A673 (cell line): Measurements from ENCODE around the gene CNTN5. TPM values are rescaled to one million over a fixed set of nuclear protein-coding genes. Genes with fewer than 3 reads are reported as not detected.

Experiments
- BruUV-seq: library from RNA; stranded (reverse); fragments of 400-500 nt; replicated peaks from 2 replicates; lab custom pipeline; 2021; lab: Mats Ljungman, UMichigan
- CTCF ChIA-PET: fragments of 300-600 bp; sonication (Branson Sonifier 250); formaldehyde crosslinking; loops from one replicate; lab custom pipeline; 2022; ENCODE audit warnings: antibody characterized with exemption; lab: Charles Lee
- POLR2A ChIA-PET: fragments of 300-600 bp; sonication (Branson Sonifier 250); formaldehyde crosslinking; loops from one replicate; lab custom pipeline; 2022; ENCODE audit warnings: antibody characterized with exemption; ENCODE audit not compliant: low non-redundant PET; lab: Charles Lee
- DNase-seq: peaks from one replicate; pipeline ENCODE4 v3.0.0-alpha.2; 2015; ENCODE audit warnings: low spot score
- H3K27ac ChIP-seq: fragments of 200-600 bp; sonication (generic); 2 replicates; pipeline ENCODE4 v1.5.1; 2016; ENCODE audit warnings: mixed run types, low read depth, mild to moderate bottlenecking, mixed read lengths, antibody characterized with exemption, low read length; ENCODE audit not compliant: poor library complexity, severe bottlenecking
- H3K27me3 ChIP-seq: fragments of 200-600 bp; sonication (generic); replicated peaks from 2 replicates; pipeline ENCODE4 v1.6.1; 2017; ENCODE audit warnings: mixed run types, low read depth, mild to moderate bottlenecking, mixed read lengths, antibody characterized with exemption, low read length; ENCODE audit not compliant: insufficient read depth, poor library complexity
- H3K36me3 ChIP-seq: fragments of 200-600 bp; sonication (generic); 2 replicates; pipeline ENCODE4 v1.6.1; 2016; ENCODE audit warnings: mixed run types, mild to moderate bottlenecking, mixed read lengths, antibody characterized with exemption, low read length; ENCODE audit not compliant: insufficient read depth, poor library complexity, severe bottlenecking
- H3K4me1 ChIP-seq: fragments of 200-600 bp; sonication (generic); 2 replicates; pipeline ENCODE4 v1.6.1; 2017; ENCODE audit warnings: mixed run types, mild to moderate bottlenecking, mixed read lengths, antibody characterized with exemption, low read length; ENCODE audit not compliant: insufficient read depth, poor library complexity, severe bottlenecking
- H3K4me3 ChIP-seq: fragments of 200-600 bp; sonication (generic); 2 replicates; pipeline ENCODE4 v1.5.1; 2016; ENCODE audit warnings: low read depth, mixed run types, mild to moderate bottlenecking, mixed read lengths, low read length; ENCODE audit not compliant: poor library complexity, severe bottlenecking
- H3K9me3 ChIP-seq: fragments of 200-600 bp; sonication (generic); 2 replicates; pipeline ENCODE4 v1.6.1; 2016; ENCODE audit warnings: mixed run types, low read depth, mild to moderate bottlenecking, mixed read lengths, antibody characterized with exemption, low read length; ENCODE audit not compliant: poor library complexity, severe bottlenecking
- CTCF ChIP-seq: fragments of 300-800, 200-600 bp; sonication (generic); conservative IDR thresholded peaks from 2 replicates; pipeline ENCODE4 v1.5.1; 2017; ENCODE audit warnings: low read depth, mild to moderate bottlenecking, antibody characterized with exemption, low read length, moderate library complexity, mixed read lengths
- EZH2 ChIP-seq: fragments of 200-600 bp; sonication (generic); IDR thresholded peaks from 2 replicates; pipeline ENCODE4 v1.6.1; 2017; ENCODE audit warnings: borderline replicate concordance, low read depth, mild to moderate bottlenecking, mixed read lengths, antibody characterized with exemption, low read length; ENCODE audit not compliant: poor library complexity, severe bottlenecking
- intact Hi-C: fragments of 100-400 bp; cut with micrococcal nuclease; formaldehyde crosslinking; loops from one replicate; pipeline ENCODE4 v1.10.0; 2022; ENCODE audit not compliant: unreplicated experiment
- total RNA-seq: library from RNA; stranded (reverse); gene quantifications from 2 replicates; pipeline ENCODE4 v1.2.3, GENCODE V29; 2021

Gene CNTN5
- total RNA-seq, 1 experiment from 2014 or later = 0.80 TPM

DNA sequence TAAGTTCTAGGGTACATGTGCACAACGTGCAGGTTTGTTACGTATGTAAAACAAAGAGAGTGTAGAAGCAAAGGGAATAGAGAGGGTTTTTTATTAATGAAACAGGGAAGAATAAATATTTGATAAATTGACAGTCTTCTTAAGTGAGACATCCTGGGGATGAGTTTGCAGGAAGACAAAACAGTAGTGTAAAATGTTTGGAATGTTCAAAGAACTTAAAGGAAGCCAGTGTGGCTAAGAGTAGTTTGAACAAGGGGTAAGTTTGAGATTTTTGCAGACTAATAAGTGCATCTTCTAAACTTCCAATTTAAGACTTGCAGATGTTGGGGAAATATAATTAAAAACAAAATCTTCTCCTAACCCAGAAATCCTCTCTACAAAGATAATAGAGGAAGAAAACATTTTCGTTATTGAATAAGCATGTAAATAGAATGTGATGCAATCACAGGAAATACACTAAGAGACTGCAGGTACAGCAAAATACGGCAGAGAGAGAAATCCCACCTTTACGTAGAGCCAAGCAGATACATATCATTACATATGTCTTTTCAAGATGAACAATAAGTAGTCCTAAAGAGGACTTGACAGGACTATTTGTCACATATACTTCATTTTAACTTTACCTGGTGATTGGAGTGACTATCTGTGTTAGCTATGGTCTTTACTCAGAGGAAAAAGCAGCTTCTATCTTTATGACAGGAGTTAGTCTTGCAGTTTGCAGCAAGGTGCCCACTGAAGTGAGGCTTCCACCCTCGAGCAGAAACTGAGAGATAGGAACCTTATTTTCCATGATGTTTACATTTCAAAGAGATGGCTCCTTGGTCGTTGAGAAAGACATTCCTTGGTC, 402.1 kb downstream of the CNTN5 start:
- no peak overlapping the region for H3K4me3 ChIP-seq
- POLR2A ChIA-PET = no interaction called here

GRCh38 chr11:99423428-99423983, 402.8 kb downstream of the CNTN5 start:
- Histone ChIP-seq H3K36me3 (no peaks in the 10 kb centered on the region), H3K9me3 (no peaks in the 10 kb centered on the region), H3K27me3 (no peaks in the 10 kb centered on the region), H3K4me3 (no peak overlapping the region), H3K4me1 (peaks cover 12% of the 10 kb centered on the region), H3K27ac (no peak overlapping the region)
- ChIA-PET POLR2A (no interaction called here), CTCF (no interaction called here)
- no TSS peak for BruUV-seq
- DNase-seq = no peak
- TF ChIP-seq EZH2 (no peak), CTCF (no peak)
- intact Hi-C loops = no loop called here

More for the DNA sequence above, 402.1 kb downstream of the CNTN5 start:
- Histone ChIP-seq H3K27me3 (no peaks in the 10 kb centered on the region), H3K9me3 (no peaks in the 10 kb centered on the region), H3K27ac (no peak overlapping the region), H3K36me3 (no peaks in the 10 kb centered on the region), H3K4me1 (peaks cover 12% of the 10 kb centered on the region)
- no peak for DNase-seq
- BruUV-seq = no TSS peak
- CTCF ChIA-PET = no interaction called here
- TF ChIP-seq CTCF = no peak
- TF ChIP-seq EZH2 = no peak
- intact Hi-C loops = no loop called here

DNA sequence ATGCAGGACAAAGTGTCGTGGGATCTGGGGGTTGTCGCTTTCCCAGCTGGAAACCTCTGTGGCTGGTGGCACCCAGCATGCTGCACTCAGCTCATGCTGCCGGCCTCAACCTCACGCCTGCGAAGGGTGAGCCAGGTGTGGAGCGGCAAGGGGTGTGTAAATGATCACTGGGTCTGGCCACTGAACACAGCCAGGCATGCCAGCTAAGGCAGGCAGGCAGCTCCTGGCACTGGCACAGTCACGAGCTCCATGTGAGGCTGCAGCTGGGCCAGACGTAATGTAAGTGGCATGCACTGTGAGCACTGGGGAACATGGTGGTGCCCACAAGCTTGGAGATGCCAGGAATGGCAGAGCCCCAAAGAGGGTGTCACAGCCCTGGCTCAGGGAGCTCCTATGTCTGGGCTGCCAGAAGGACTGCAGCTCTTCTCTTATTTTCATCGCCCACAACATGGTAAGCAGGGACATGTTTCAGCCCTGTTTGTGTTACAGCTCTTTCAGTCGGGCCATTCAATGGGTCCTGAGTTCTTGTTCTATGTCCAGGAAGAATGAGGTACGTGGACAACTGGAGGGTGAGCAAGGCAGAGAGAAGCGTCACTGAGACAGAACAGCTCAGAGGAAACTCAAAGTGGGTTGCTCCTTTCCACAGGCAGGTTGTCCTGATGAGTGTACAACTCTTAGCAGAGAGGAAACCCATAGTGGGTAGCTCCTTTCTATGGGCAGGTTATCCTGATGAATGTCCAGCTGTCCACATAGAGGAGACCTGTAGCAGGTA, 403.8 kb downstream of the CNTN5 start:
- no TSS peak for BruUV-seq
- ChIA-PET CTCF (no interaction called here), POLR2A (no interaction called here)
- Histone ChIP-seq H3K27me3 (no peaks in the 10 kb centered on the region), H3K4me3 (no peak overlapping the region), H3K9me3 (no peaks in the 10 kb centered on the region), H3K27ac (no peak overlapping the region), H3K4me1 (peaks cover 10% of the 10 kb centered on the region), H3K36me3 (no peaks in the 10 kb centered on the region)
- DNase-seq = no peak
- TF ChIP-seq CTCF = no peak
- no peak for TF ChIP-seq EZH2
- intact Hi-C loops = no loop called here
